H1 (cell line): ENCODE measurements around the gene TEKT5. TPM values are rescaled to one million over a fixed set of nuclear protein-coding genes. Genes with fewer than 3 reads are reported as not detected.

ENCODE experiments used
- ATF3 ChIP-seq: IDR thresholded peaks from 2 replicates; pipeline ENCODE4 v1.6.1; 2011; ENCODE audit warnings: low read depth, mild to moderate bottlenecking, low read length; ENCODE audit not compliant: insufficient read depth
- CEBPB ChIP-seq: IDR thresholded peaks from 2 replicates; pipeline ENCODE4 v1.6.1; 2012; ENCODE audit warnings: low read depth, low read length
- EGR1 ChIP-seq: IDR thresholded peaks from 2 replicates; pipeline ENCODE4 v1.6.1; 2011; ENCODE audit warnings: low read depth, low read length, borderline replicate concordance
- EP300 ChIP-seq, 2 experiments: IDR thresholded peaks; 1 replicate in 1 of 2; 2 replicates in 1 of 2; pipeline ENCODE4 v1.6.1; 2011 to 2012; ENCODE audit warnings: low read depth in 2 of 2, low read length in 2 of 2, mild to moderate bottlenecking in 2 of 2, borderline replicate concordance in 1 of 2, inconsistent platforms in 1 of 2, moderate library complexity in 1 of 2
- RBBP5 ChIP-seq: IDR thresholded peaks from 2 replicates; pipeline ENCODE4 v1.7.1; 2012; ENCODE audit warnings: low read depth, mild to moderate bottlenecking, inconsistent platforms, low read length, moderate library complexity, borderline replicate concordance
- RXRA ChIP-seq: IDR thresholded peaks from 2 replicates; pipeline ENCODE4 v1.6.1; 2011; ENCODE audit warnings: low read depth, mild to moderate bottlenecking, low read length, moderate library complexity; ENCODE audit not compliant: insufficient read depth
- polyA plus RNA-seq, 7 experiments: library from polyadenylated mRNA; depleted of rRNA in 3 of 7; stranded (reverse) in 5 of 7; unstranded in 2 of 7; fragments of >200 nt in 5 of 7; fragments of 200-250 nt in 2 of 7; gene quantifications; 1 replicate in 5 of 7; 2 replicates in 1 of 7; 4 replicates in 1 of 7; pipeline versions ENCODE4 v1.2.1 to v1.2.3, GENCODE V29; 2011 to 2013; ENCODE audit warnings: missing spikeins in 2 of 7, mixed read lengths in 2 of 7
- total RNA-seq: library from RNA; stranded (reverse); fragmentation: NEBNext Ultra II Directional; extraction: Animal tissue kit (Norgen Biotek cat#: 25700); gene quantifications from 2 replicates; pipeline ENCODE4 v1.2.1, GENCODE V29; 2021

TEKT5 gene
- total and polyA plus RNA-seq, 2 of the 8 experiments (the other 6 are each of a cell fraction or from before 2014, with no cell fraction given): 0.95 TPM; not detected in 1

GRCh38 chr16:10641953-10642949 lies 52.5 kb downstream of the TEKT5 start (continued):
- TF ChIP-seq RBBP5 (no peak), RXRA (no peak), ATF3 (no peak), EGR1 (0 out of 2 replicates have a peak, but pooled peaks have one; percentile 40), CEBPB (no peak), EP300 (IDR thresholded peaks at IDR 0.05; ENCODE audit: borderline replicate concordance in 1 of 2, low read depth in 2 of 2, low read length in 2 of 2) (peak in 1 of 2 experiments; percentile 40; a peak in 1 of 3 replicates)
